ENCODE data around the gene EXOSC2.

EXOSC2 gene

DNA sequence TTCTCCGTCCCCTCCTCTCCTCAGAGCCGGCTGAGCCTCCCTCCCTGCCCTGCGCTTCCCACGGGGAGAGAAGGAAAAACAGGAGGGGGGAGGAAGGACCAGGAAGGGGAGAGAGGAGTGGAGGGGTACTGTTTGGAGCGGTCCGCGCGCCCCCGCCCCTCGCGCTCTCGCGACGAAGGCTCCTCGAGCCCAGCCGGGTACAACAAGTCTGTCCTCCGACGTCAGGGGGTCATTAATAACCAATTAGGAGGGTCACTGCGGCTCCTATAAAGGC is 29.7 kb upstream of the EXOSC2 start:
- no peak overlapping the region for H3K4me2 ChIP-seq
- H3K36me3 ChIP-seq (ENCODE audit: insufficient read depth): no peaks in the 10 kb centered on the region
- H2AFZ ChIP-seq (ENCODE audit: low read depth): no peak overlapping the region
- H3K79me2 ChIP-seq (ENCODE audit: insufficient read depth, low read depth): no peaks in the 10 kb centered on the region
- no peak overlapping the region for H3K27ac ChIP-seq
- H3K4me3 ChIP-seq (IDR thresholded peaks at IDR 0.05; ENCODE audit: insufficient read depth, low read depth, low read length): no peak overlapping the region
- no peaks in the 10 kb centered on the region for H3K4me1 ChIP-seq (ENCODE audit: low read depth, poor library complexity, severe bottlenecking)
- TF ChIP-seq, protein P1, sequence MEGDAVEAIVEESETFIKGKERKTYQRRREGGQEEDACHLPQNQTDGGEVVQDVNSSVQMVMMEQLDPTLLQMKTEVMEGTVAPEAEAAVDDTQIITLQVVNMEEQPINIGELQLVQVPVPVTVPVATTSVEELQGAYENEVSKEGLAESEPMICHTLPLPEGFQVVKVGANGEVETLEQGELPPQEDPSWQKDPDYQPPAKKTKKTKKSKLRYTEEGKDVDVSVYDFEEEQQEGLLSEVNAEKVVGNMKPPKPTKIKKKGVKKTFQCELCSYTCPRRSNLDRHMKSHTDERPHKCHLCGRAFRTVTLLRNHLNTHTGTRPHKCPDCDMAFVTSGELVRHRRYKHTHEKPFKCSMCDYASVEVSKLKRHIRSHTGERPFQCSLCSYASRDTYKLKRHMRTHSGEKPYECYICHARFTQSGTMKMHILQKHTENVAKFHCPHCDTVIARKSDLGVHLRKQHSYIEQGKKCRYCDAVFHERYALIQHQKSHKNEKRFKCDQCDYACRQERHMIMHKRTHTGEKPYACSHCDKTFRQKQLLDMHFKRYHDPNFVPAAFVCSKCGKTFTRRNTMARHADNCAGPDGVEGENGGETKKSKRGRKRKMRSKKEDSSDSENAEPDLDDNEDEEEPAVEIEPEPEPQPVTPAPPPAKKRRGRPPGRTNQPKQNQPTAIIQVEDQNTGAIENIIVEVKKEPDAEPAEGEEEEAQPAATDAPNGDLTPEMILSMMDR (conservative IDR thresholded peaks at IDR 0.05; ENCODE audit: low read depth, low read length): no peak
- peaks cover 74% of the 10 kb centered on the region for H3K27me3 ChIP-seq (ENCODE audit: insufficient read depth, low read depth)
- H4K20me1 ChIP-seq (ENCODE audit: insufficient read depth): no peaks in the 10 kb centered on the region
- no peak overlapping the region for H3K9ac ChIP-seq

DNA sequence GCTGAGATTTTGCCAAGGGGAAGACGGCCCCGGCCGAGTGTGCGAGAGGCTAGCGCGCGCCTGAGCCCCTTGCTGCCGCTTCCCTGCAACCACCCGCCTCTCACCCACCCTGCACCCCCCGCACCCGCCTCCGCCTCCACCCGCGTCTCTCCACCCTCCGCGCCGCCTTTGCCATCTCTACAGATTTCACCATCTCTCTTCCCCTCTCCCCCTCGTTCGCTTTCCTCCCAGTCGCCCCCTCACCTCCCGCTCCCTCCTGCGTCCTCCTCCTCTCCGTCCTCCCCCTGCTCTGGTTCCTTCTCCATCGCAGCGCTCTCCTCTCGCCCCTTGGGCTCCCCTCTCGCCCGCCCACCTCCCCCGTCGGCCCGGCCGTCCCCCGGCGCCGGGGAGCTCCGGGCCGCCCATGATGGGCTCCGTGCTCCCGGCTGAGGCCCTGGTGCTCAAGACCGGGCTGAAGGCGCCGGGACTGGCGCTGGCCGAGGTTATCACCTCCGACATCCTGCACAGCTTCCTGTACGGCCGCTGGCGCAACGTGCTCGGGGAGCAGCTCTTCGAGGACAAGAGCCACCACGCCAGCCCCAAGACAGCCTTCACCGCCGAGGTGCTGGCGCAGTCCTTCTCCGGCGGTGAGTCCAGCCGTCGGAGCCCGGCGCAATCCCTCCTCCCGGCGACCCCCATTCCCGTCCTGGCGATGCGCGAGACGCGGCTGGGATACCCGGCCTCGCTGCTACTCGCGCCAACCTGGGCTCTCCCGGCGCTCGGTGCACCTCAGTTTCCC is 29.1 kb upstream of the EXOSC2 start, which contains the start of gene PRDM12:
Gene PRDM12, plus strand, starts transcription at position 344 of the 778 bp plus-strand sequence. Its CDS starts 60 bp downstream, at position 404.
- no peaks in the 10 kb centered on the region for H3K4me1 ChIP-seq (ENCODE audit: low read depth, poor library complexity, severe bottlenecking)
- H2AFZ ChIP-seq (ENCODE audit: low read depth): no peak within 1 kb of the TSS

DNA sequence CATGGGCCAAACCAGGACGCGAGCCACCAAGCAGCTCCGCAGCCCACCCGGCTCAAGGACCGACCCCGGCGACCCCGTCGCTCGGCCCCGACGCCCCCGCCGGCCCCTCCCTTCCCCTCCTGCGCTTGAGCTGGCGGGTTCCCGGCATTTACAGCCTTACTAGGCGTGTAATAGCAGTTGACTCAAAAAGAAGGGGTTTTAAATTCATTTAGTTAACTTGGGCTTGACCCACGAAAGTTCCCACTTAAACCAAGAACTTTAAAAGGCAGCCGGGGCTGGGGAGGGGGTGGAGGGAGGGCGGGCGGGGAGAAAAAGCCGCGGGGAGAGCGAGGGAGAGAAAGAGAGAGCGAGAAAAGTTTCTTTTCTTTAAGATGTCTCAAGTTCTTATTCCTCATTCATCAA is 28.6 kb upstream of the EXOSC2 start:
- H3K27me3 ChIP-seq (ENCODE audit: insufficient read depth, low read depth): peaks cover 74% of the 10 kb centered on the region
- no peak overlapping the region for H3K4me3 ChIP-seq (IDR thresholded peaks at IDR 0.05; ENCODE audit: insufficient read depth, low read depth, low read length)
- no peaks in the 10 kb centered on the region for H3K36me3 ChIP-seq (ENCODE audit: insufficient read depth)
- H2AFZ ChIP-seq (ENCODE audit: low read depth): no peak overlapping the region
- H4K20me1 ChIP-seq (ENCODE audit: insufficient read depth): no peaks in the 10 kb centered on the region
- H3K4me1 ChIP-seq (ENCODE audit: low read depth, poor library complexity, severe bottlenecking): no peaks in the 10 kb centered on the region
- no peak overlapping the region for H3K4me2 ChIP-seq
- H3K79me2 ChIP-seq (ENCODE audit: insufficient read depth, low read depth): no peaks in the 10 kb centered on the region
- H3K27ac ChIP-seq: no peak overlapping the region
- no peak overlapping the region for H3K9ac ChIP-seq
- TF ChIP-seq, protein P1 (conservative IDR thresholded peaks at IDR 0.05; ENCODE audit: low read depth, low read length): no peak

More for the DNA sequence above, 29.1 kb upstream of the EXOSC2 start, which contains the start of gene PRDM12:
- Histone ChIP-seq H4K20me1 (ENCODE audit: insufficient read depth) (no peaks in the 10 kb centered on the region), H3K27ac (no peak within 1 kb of the TSS), H3K36me3 (ENCODE audit: insufficient read depth) (no peaks in the 10 kb centered on the region), H3K9ac (no peak within 1 kb of the TSS), H3K27me3 (ENCODE audit: insufficient read depth, low read depth) (peaks cover 74% of the 10 kb centered on the region), H3K4me2 (no peak within 1 kb of the TSS), H3K4me3 (IDR thresholded peaks at IDR 0.05; ENCODE audit: insufficient read depth, low read depth, low read length) (no peak within 1 kb of the TSS), H3K79me2 (ENCODE audit: insufficient read depth, low read depth) (no peaks in the 10 kb centered on the region)
- TF ChIP-seq, protein P1 (conservative IDR thresholded peaks at IDR 0.05; ENCODE audit: low read depth, low read length): no peak

DNA sequence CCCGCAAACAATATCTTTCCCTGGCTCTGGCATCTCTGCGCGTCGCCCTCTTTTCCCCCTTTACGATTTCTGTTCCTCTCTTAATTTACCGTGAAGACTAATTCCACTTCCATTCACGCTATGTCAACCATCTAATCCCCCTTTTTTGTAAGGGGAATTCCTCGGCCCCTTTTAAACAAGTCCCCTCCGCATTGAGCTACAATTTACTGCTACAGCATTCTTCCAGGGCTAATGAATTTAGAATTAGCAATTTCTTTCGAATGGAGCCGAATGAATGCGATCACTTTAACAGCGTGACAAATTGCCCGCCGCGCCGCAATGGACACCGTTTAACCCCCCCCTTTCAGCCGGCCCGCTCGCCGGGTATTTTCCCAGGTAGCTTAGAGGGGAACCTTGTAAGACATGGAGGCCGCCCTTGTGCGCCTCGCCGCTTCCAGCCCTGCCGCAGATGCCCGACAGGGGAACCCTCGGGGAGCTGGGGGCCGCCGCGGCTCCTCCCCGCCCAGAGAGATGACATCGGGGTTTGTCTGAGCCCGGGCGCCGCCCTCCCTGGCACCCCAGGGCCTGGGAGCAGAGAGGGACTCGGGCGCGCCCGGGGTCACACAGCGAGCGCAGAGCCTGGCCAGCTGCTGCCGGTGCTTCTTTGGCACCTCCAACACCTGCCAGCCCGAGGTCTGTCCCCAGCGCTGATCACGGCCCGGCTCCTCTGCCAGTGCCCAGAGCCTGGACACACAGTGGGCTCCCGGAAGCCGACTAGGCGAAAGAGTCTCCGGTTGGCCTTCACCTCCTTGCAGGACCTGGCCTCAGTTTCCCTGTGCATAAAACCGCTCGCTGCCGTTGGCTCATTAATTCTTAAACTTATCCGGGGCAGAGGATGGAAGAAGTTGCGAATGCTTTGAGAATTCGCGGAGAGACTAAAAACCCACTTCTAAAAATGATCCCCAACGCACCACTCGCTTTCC is 27.9 kb upstream of the EXOSC2 start:
- no peaks in the 10 kb centered on the region for H3K79me2 ChIP-seq (ENCODE audit: insufficient read depth, low read depth)
- TF ChIP-seq, protein P1 (conservative IDR thresholded peaks at IDR 0.05; ENCODE audit: low read depth, low read length): no peak
- H3K4me3 ChIP-seq (IDR thresholded peaks at IDR 0.05; ENCODE audit: insufficient read depth, low read depth, low read length): no peak overlapping the region
- H3K4me1 ChIP-seq (ENCODE audit: low read depth, poor library complexity, severe bottlenecking): no peaks in the 10 kb centered on the region
- no peak overlapping the region for H3K4me2 ChIP-seq
- H3K9ac ChIP-seq: no peak overlapping the region
- H3K36me3 ChIP-seq (ENCODE audit: insufficient read depth): no peaks in the 10 kb centered on the region
- peaks cover 73% of the 10 kb centered on the region for H3K27me3 ChIP-seq (ENCODE audit: insufficient read depth, low read depth)
- H4K20me1 ChIP-seq (ENCODE audit: insufficient read depth): no peaks in the 10 kb centered on the region
- H2AFZ ChIP-seq (ENCODE audit: low read depth): no peak overlapping the region
- no peak overlapping the region for H3K27ac ChIP-seq

All from KMS-11 (cell line).